Measurements from ENCODE around the gene KLHL10.
A peak's percentile ranks its signal among the peaks of the same experiment; 100 is the strongest.

The KLHL10 gene

GRCh38 chr17:41837761-41838538 is at the start of gene KLHL10:
KLHL10 (plus strand) TSS chr17:41837825; CDS start chr17:41837933, 108 bp downstream.
- no peak for DNase-seq

GRCh38 chr17:41792845-41793783 is 44.5 kb upstream of the KLHL10 start:
- DNase-seq = no peak

GRCh38 chr17:41793784-41794539 is 43.7 kb upstream of the KLHL10 start:
- DNase-seq = no peak

- DNase-seq = no peak
Observed at GRCh38 chr17:41794540-41794975, 43.1 kb upstream of the KLHL10 start.

- DNase-seq = no peak
Observed at GRCh38 chr17:41796121-41796895, 41.3 kb upstream of the KLHL10 start.

- no peak for DNase-seq
Observed at GRCh38 chr17:41797377-41797776, 40.2 kb upstream of the KLHL10 start.

GRCh38 chr17:41799366-41799765 is 38.3 kb upstream of the KLHL10 start:
- DNase-seq = no peak

GRCh38 chr17:41800601-41801373 is 36.8 kb upstream of the KLHL10 start:
- DNase-seq = no peak

GRCh38 chr17:41801374-41802271 is 36.0 kb upstream of the KLHL10 start:
- peak; percentile 90 for DNase-seq

GRCh38 chr17:41803049-41804020 is 34.3 kb upstream of the KLHL10 start:
- DNase-seq = no peak

- DNase-seq = no peak
Observed at GRCh38 chr17:41806685-41807445, 30.8 kb upstream of the KLHL10 start.

GRCh38 chr17:41810659-41811548 is 26.7 kb upstream of the KLHL10 start:
- DNase-seq = peak; percentile 61

GRCh38 chr17:41811549-41812380 is 25.9 kb upstream of the KLHL10 start, which contains the start of gene P3H4:
P3H4 (minus strand) TSS chr17:41811949; CDS start chr17:41811915, 34 bp downstream.
- peak; percentile 74 for DNase-seq

- peak; percentile 55 for DNase-seq
Observed at GRCh38 chr17:41812381-41813151, 25.1 kb upstream of the KLHL10 start, which contains the start of gene FKBP10. FKBP10 (plus strand) TSS chr17:41813004; CDS start chr17:41813035, 31 bp downstream.

GRCh38 chr17:41813152-41813680 is 24.4 kb upstream of the KLHL10 start:
- DNase-seq = no peak

Measured in NCI-H2171 treated with DMSO at 0.1 percent for 48 hours (cell line).